PC-9 (cell line): ENCODE measurements around the gene FUT1.

Source experiments
- CTCF ChIP-seq: fragments of 200-600 bp; sonication (generic); conservative IDR thresholded peaks from 2 replicates; pipeline ENCODE4 v1.6.1; 2017; ENCODE audit warnings: mixed run types, antibody characterized with exemption, mild to moderate bottlenecking, moderate library complexity
- EZH2 ChIP-seq: fragments of 200-600 bp; sonication (generic); IDR thresholded peaks from 2 replicates; pipeline ENCODE4 v1.8.0; 2017; ENCODE audit warnings: antibody characterized with exemption, low read depth

GRCh38 chr19:48795685-48796070 lies 43.2 kb upstream of the FUT1 start:
- TF ChIP-seq CTCF, result no peak
- no peak for TF ChIP-seq EZH2
